Measurements from ENCODE around the gene PPP1CC. TPM values are rescaled to one million over a fixed set of nuclear protein-coding genes. Genes with fewer than 3 reads are reported as not detected.

Gene PPP1CC
- total RNA-seq, 2 donors from 2014 or later, result 91.0 to 98.0 TPM

GRCh38 chr12:110670161-110670701 is 72.5 kb downstream of the PPP1CC start:
- intact Hi-C loops (cut with DNase I), result no loop called here
- DNase-seq (ENCODE audit: low spot score), result no peak

Other genes with a start within 250 kb of the PPP1CC start
- gene VPS29, start 240.8 kb downstream of the PPP1CC start, total RNA-seq, result 100 to 1,000 TPM; 131 to 175 TPM
- 1 to 10 TPM; 1.3 to 3.0 TPM for gene RAD9B, start 240.6 kb downstream of the PPP1CC start, total RNA-seq
- 10 to 100 TPM; 21.5 to 34.5 TPM for gene PPTC7, start 159.6 kb downstream of the PPP1CC start, total RNA-seq
- 10 to 100 TPM; 24.0 to 35.8 TPM for gene TCTN1, start 128.8 kb downstream of the PPP1CC start, total RNA-seq
- gene HVCN1, start 53.8 kb downstream of the PPP1CC start, total RNA-seq, result 1 to 10 TPM; 3.6 to 8.5 TPM
- not detected for gene CCDC63, start 104.1 kb upstream of the PPP1CC start, total RNA-seq
- not detected for gene MYL2, start 177.7 kb upstream of the PPP1CC start, total RNA-seq

Measured in posterior vena cava (tissue), 2 donors.